Stimulated activated CD8-positive, alpha-beta memory T cell treated with anti-CD3 and anti-CD28 coated beads, Interleukin-15, amount 100 ng/mL, for 24 hours (primary cell): ENCODE data around the gene NEURL1.

Source experiments
- DNase-seq: peaks from one replicate; pipeline ENCODE4 v3.0.0-alpha.2; 2020; ENCODE audit warnings: low read depth

The NEURL1 gene

DNA sequence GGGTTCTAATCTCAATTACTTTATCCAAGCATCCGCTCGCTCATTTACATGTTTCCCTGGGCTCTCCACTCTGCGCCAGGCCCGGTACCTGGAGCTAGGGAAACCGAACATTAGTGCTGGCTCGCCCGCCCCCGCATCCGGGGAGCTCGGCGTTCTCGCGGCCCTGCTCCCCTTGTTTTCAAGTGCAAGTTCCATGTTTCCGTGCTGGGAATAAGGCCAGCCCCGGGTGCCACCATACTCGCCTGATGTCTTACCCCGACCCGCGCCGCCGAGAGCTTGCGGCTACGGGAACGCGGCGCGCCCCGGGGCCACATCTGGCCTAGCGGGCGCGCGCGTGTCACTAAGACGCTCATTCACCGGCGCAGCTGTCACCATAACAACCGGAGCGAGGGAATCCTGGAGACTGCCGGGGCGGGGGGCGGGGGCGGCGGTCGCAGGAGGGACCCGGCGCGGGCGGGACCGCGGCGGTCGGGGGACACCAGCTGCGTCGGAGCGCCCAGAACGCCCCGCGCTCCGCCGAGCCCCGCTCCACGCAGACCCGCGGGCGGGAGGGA is at the start of gene NEURL1:
Gene NEURL1 (plus strand): TSS at position 344 of the 554 bp plus-strand sequence. CDS start 683 bp downstream, outside the sequence.
- no peak for DNase-seq

- DNase-seq: no peak
Measured at GRCh38 chr10:103444478-103444877, 49.0 kb upstream of the NEURL1 start.

DNA sequence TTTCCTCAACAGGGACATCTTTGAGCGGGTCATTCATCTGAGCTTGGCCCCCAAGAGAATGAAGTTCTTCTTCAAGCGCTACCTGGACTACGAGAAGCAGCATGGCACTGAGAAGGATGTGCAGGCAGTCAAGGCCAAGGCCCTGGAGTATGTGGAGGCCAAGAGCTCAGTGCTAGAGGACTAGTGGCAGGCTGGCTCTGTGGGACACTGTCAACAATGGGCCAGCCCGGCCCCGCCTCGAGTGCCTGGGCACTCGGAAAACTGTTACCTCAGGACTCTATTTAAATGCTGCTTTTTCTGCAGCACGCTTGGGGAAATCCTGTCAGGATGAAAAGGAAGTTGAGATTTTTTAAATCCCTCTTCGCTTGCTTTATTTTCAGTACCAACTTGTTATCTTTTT is 48.1 kb upstream of the NEURL1 start:
- DNase-seq: no peak

GRCh38 chr10:103445767-103446567 is 47.5 kb upstream of the NEURL1 start:
- DNase-seq: no peak

- no peak for DNase-seq
Measured at GRCh38 chr10:103447187-103447586, 46.3 kb upstream of the NEURL1 start.

DNA sequence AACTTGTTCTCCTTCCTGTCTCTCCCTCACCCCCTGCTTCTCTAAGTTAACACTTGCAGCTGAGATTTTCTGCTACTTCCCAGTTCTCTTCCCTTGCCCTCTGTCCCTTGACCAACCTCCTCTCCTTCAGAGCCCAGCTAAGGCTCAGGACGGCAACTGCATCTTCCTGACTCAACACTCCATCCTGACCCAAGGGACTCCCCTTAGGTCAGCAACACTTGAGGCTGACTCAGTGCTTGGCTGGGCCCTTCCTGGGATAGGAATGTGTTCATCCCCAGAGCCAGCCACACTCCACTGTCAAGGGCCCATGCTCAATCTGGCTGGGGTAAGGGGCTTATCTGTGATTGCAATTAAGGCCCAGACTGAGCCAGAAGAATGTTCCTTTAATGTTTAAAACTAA is 44.8 kb upstream of the NEURL1 start:
- DNase-seq: no peak

- DNase-seq: no peak
Measured at GRCh38 chr10:103449208-103450144, 44.0 kb upstream of the NEURL1 start.

DNA sequence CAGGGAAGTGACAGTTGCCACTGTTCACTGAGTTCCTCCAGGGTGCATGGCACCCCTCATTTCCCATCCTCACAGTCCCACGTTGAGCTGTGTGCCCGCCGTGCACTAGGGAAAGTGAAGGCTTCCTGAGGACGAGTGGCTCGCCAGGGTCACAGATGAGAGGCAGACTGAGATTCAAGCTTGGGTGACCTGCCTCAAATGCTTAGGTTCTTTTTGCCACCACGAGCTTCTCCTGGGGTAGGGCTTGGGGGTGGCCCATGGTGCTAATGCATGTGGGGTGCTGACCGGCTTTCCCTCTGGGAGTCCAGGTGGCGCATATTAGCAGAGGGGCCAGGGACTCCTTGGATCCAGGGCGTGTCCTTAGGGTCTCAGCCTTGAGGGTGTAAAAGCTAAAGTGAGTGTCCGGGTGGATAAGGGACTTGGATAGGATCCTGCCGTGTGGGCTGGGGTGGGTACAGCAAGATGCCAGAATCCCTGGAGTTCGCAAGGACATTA is 43.3 kb upstream of the NEURL1 start:
- DNase-seq: no peak

GRCh38 chr10:103451091-103451813 is 42.3 kb upstream of the NEURL1 start:
- DNase-seq: no peak

DNA sequence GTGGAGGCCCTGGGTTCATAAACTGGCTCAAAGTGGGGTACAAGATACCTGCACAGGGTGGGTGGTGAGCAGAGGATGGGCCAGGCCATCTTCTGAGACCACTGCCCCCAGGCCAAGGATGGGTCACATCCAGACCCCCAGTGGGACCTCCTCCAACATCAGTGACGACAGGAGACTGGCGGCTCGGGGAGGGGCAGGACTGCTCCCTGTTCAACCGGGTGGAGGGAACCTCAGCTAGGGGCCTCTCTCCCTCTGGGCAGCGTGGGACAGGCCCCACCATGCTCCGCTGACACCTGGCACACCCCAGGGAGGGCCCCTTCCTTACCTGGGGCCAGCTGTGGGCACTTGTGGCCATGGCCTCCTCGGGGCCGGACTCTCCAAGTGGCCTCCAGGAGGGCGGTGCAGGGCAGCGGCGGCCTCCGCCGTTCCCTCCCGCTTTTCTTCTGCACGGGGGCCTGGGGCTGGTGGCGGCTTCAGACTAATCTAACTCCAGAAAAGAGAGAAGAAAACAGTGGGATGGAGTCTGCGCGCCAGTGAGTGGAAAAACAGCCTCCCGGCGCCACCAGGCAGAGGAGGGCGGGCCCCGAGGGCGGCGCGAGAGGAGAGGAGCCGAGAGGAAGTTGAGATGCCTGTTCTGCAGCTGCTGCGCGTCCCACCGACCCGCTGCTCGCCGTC is 41.5 kb upstream of the NEURL1 start, which contains the start of gene CALHM2:
Gene CALHM2 (minus strand): TSS at position 540 of the 675 bp plus-strand sequence. CDS start 2,429 bp downstream, outside the sequence.
- peak; percentile 20 for DNase-seq

GRCh38 chr10:103452506-103453230 is 40.8 kb upstream of the NEURL1 start:
- no peak for DNase-seq

- DNase-seq: no peak
Measured at GRCh38 chr10:103454026-103454425, 39.5 kb upstream of the NEURL1 start.

GRCh38 chr10:103455235-103455634 is 38.3 kb upstream of the NEURL1 start:
- DNase-seq: no peak

GRCh38 chr10:103456074-103456660 is 37.3 kb upstream of the NEURL1 start:
- no peak for DNase-seq

DNA sequence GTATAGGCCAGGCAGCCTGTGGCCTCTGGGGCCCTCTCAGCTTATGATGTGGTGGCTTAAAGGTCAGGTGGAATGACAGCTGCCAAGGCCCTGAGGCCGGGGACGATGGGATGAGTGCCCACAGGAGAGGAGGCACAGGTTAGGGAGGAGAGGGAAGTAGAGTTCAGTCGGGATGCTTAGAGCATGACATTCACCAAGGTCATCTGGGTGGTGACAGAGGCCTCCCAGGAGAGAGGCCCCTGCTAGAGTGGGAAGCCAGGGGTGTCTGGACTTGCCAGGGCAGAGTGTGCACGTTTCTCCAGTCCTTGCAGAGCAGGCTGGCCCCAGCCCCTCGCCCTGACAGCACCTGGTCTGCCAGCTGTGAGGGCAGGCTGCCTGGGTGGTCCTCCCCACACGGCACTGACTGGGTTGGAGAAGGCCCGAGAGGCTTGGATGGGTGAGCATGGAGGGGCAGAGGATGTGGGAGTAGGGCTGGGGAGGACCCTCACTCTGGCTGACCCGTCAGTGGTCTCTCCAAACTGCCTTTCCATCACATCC is 36.3 kb upstream of the NEURL1 start:
- DNase-seq: no peak

DNA sequence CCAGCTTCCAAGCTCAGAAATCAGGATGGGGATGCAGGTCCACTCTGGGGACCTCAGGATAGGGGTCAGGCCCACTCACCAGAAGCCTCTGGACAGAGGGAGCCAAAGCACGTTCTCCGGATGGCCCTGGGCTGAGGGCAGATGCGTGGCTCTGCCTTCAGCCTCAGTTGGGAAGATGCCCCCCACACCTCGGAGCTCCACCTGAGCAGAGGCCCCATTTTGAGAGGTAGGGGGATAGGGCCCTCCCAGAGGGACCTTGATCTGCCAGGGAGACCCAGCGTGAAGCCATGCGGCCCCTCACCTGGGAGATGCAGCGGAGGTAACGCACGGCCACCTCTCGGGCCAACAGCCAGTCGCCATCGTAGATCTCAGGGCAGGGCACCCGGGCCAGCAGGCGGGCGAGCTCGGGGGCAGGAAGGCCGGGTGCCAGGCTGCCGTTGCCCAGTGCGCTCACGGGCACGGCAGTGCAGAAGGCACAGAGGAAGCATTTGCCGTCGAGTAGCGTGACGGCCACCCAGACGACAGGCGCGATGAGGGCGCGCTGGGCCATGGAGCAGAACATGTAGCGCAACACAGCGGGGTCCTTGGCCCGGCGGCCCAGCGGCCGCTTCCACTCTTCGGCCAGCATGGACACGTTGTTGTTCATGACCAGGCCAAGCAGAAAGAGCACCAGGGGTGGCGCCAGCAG is 35.5 kb upstream of the NEURL1 start:
- no peak for DNase-seq

DNA sequence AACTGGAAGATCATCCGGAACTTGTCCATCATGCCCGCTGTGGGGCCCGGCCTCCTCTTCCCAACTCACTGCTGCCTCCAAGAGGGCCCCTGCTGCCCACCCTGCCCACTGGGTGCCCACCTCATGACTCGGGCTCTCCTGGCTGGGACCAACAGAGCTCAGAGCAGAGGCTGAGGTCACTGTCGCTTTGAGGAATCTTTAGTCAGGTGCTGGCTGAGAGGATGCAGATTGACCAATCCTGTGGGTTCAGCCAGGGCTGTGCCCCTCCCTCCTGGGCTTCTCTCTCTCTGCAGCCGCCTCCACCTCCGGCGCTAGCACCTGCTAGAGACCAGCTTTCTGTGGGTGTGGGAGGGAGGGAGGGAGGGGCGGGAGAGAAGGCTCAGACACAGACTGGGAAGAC is 34.8 kb upstream of the NEURL1 start, which contains the start of gene CALHM1:
Gene CALHM1 (minus strand): TSS at position 181 of the 400 bp plus-strand sequence. CDS start 149 bp downstream, at position 32.
- DNase-seq: no peak

- no peak for DNase-seq
Measured at GRCh38 chr10:103459615-103460014, 33.9 kb upstream of the NEURL1 start.

DNA sequence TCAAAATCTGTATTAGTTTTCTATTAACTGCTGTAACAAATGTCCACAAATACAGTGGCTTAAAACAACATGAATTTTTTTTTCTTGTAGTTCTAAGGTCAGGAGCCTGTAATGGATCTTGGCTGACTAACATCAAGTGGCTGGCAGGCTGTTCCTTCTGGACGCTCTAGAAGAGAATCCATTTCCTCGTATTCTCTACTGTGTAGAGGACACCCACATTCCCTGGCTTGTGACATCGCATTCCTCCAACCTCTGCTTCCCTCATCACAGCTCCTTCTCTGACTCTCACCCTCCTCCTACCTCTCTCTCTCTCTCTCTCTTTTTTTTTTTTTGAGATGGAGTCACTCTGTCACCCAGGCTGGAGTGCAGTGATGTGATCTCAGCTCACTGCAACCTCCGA is 30.0 kb upstream of the NEURL1 start:
- no peak for DNase-seq
